IgD-negative memory B cell (primary cell): ENCODE results near the gene FRRS1L. TPM values are rescaled to one million over a fixed set of nuclear protein-coding genes. Genes with fewer than 3 reads are reported as not detected.

Source experiments
- H3K27ac Mint-ChIP-seq, 3 donors: one replicate each; pipeline ENCODE4 v1.8.0; 2020 to 2022; ENCODE audit warnings: mild to moderate bottlenecking in 3 of 3, mixed read lengths in 3 of 3, moderate library complexity in 1 of 3
- H3K27me3 Mint-ChIP-seq: one replicate; pipeline ENCODE4 v1.8.0; 2021; ENCODE audit warnings: mixed read lengths
- H3K36me3 Mint-ChIP-seq: one replicate; pipeline ENCODE4 v1.8.0; 2020; ENCODE audit warnings: mild to moderate bottlenecking, mixed read lengths
- H3K4me1 Mint-ChIP-seq, 3 donors: one replicate each; pipeline ENCODE4 v1.8.0; 2020 to 2022; ENCODE audit warnings: mixed read lengths in 3 of 3, mild to moderate bottlenecking in 1 of 3
- H3K4me3 Mint-ChIP-seq, 4 donors: one replicate each; pipeline ENCODE4 v1.8.0; 2020 to 2022; ENCODE audit warnings: mild to moderate bottlenecking in 4 of 4, mixed read lengths in 4 of 4, moderate library complexity in 3 of 4
- H3K9me3 Mint-ChIP-seq, 3 donors: one replicate each; pipeline ENCODE4 v1.8.0; 2020 to 2021; ENCODE audit warnings: mixed read lengths in 3 of 3, mild to moderate bottlenecking in 1 of 3
- polyA plus RNA-seq: library from polyadenylated mRNA; unstranded; fragments of 300-500 nt; fragmentation: Illumina TruSeq; gene quantifications from one replicate; pipeline ENCODE4 v1.2.3, GENCODE V29; 2021

FRRS1L gene
- polyA plus RNA-seq, 1 donor from 2014 or later, result not detected

- Mint-ChIP-seq H3K4me3 (no peak overlapping the region), H3K27ac (no peak overlapping the region), H3K27me3 (no peaks in the 10 kb centered on the region), H3K9me3 (no peaks in the 10 kb centered on the region), H3K4me1 (peaks cover 7 to 15% (median 11%) of the 10 kb centered on the region in 3 donors), H3K36me3 (peaks cover 5% of the 10 kb centered on the region)
Measured at GRCh38 chr9:109092051-109092580, 74.9 kb downstream of the FRRS1L start.

- H3K27me3 Mint-ChIP-seq, result no peaks in the 10 kb centered on the region
- H3K9me3 Mint-ChIP-seq, result no peaks in the 10 kb centered on the region
- peaks cover 0 to 5% (median 3%) of the 10 kb centered on the region in 3 donors for H3K4me1 Mint-ChIP-seq
- peaks cover 9% of the 10 kb centered on the region for H3K36me3 Mint-ChIP-seq
- no peak overlapping the region for H3K27ac Mint-ChIP-seq
- H3K4me3 Mint-ChIP-seq, result no peak overlapping the region
Measured at GRCh38 chr9:109088221-109088620, 78.8 kb downstream of the FRRS1L start.

- Mint-ChIP-seq H3K36me3 (peaks cover 6% of the 10 kb centered on the region), H3K4me1 (peaks cover 0 to 3% (median 2%) of the 10 kb centered on the region in 3 donors), H3K27ac (no peak overlapping the region), H3K9me3 (no peaks in the 10 kb centered on the region), H3K27me3 (no peaks in the 10 kb centered on the region), H3K4me3 (no peak overlapping the region)
Measured at GRCh38 chr9:109087795-109088194, 79.3 kb downstream of the FRRS1L start.

- Mint-ChIP-seq H3K9me3 (no peaks in the 10 kb centered on the region), H3K36me3 (peaks cover 8% of the 10 kb centered on the region), H3K27me3 (no peaks in the 10 kb centered on the region), H3K27ac (peak overlapping the region in 1 of 3 donors; percentile 4), H3K4me1 (peaks cover 0 to 3% (median 0%) of the 10 kb centered on the region in 3 donors), H3K4me3 (no peak overlapping the region)
Measured at GRCh38 chr9:109086221-109086620, 80.8 kb downstream of the FRRS1L start.

- no peaks in the 10 kb centered on the region for H3K27me3 Mint-ChIP-seq
- no peak overlapping the region for H3K27ac Mint-ChIP-seq
- peaks cover 0 to 3% (median 0%) of the 10 kb centered on the region in 3 donors for H3K4me1 Mint-ChIP-seq
- no peaks in the 10 kb centered on the region for H3K9me3 Mint-ChIP-seq
- H3K36me3 Mint-ChIP-seq, result peaks cover 8% of the 10 kb centered on the region
- no peak overlapping the region for H3K4me3 Mint-ChIP-seq
Measured at GRCh38 chr9:109085510-109085909, 81.5 kb downstream of the FRRS1L start.

- Mint-ChIP-seq H3K36me3 (peaks cover 8% of the 10 kb centered on the region), H3K4me3 (no peak overlapping the region), H3K9me3 (no peaks in the 10 kb centered on the region), H3K27me3 (no peaks in the 10 kb centered on the region), H3K27ac (no peak overlapping the region), H3K4me1 (peaks cover 0 to 3% (median 0%) of the 10 kb centered on the region in 3 donors)
Measured at GRCh38 chr9:109083813-109084405, 83.1 kb downstream of the FRRS1L start.

GRCh38 chr9:109083141-109083540 lies 83.9 kb downstream of the FRRS1L start:
- Mint-ChIP-seq H3K9me3 (no peaks in the 10 kb centered on the region), H3K36me3 (peaks cover 12% of the 10 kb centered on the region), H3K4me3 (no peak overlapping the region), H3K27me3 (no peaks in the 10 kb centered on the region), H3K27ac (peak overlapping the region in 1 of 3 donors; percentile 4), H3K4me1 (peaks cover 0 to 3% (median 0%) of the 10 kb centered on the region in 3 donors)

- Mint-ChIP-seq H3K4me1 (peaks cover 0 to 3% (median 0%) of the 10 kb centered on the region in 3 donors), H3K27me3 (no peaks in the 10 kb centered on the region), H3K4me3 (no peak overlapping the region), H3K36me3 (peaks cover 12% of the 10 kb centered on the region), H3K9me3 (no peaks in the 10 kb centered on the region), H3K27ac (no peak overlapping the region)
Measured at GRCh38 chr9:109082091-109082620, 84.9 kb downstream of the FRRS1L start.

Other genes starting within 250 kb of the FRRS1L start
- gene ELP1, start 233.1 kb downstream of the FRRS1L start, polyA plus RNA-seq, result 14.4 TPM
- gene ABITRAM, start 232.8 kb downstream of the FRRS1L start, polyA plus RNA-seq, result 11.4 TPM
- gene CTNNAL1, start 153.8 kb downstream of the FRRS1L start, polyA plus RNA-seq, result 1.1 TPM
- 14.5 TPM for gene TMEM245, start 47.3 kb downstream of the FRRS1L start, polyA plus RNA-seq
- gene EPB41L4B, start 153.8 kb upstream of the FRRS1L start, polyA plus RNA-seq, result not detected